ENCODE measurements around the gene MGAT4A.

MGAT4A gene

GRCh38 chr2:98739020-98739419 lies 8.1 kb upstream of the MGAT4A start:
- Histone ChIP-seq H3K36me3 (replicated peaks) (no peaks in the 10 kb centered on the region), H3K27me3 (replicated peaks) (no peaks in the 10 kb centered on the region), H3K27ac (no peak overlapping the region), H3K4me3 (ENCODE audit: low read depth, low read length) (no peak overlapping the region)
- in situ Hi-C loops (cut with HindIII; ENCODE audit: low pct_ligation_motif_present, low sequenced_read_pairs) = no loop called here
- no peak for TF ChIP-seq CTCF (IDR thresholded peaks at IDR 0.05; ENCODE audit: low read depth, low read length, missing control alignments)
- no peak for DNase-seq

GRCh38 chr2:98738304-98738703 lies 7.4 kb upstream of the MGAT4A start:
- in situ Hi-C loops (cut with HindIII; ENCODE audit: low pct_ligation_motif_present, low sequenced_read_pairs) = no loop called here
- Histone ChIP-seq H3K27me3 (replicated peaks) (no peaks in the 10 kb centered on the region), H3K27ac (no peak overlapping the region), H3K4me3 (ENCODE audit: low read depth, low read length) (no peak overlapping the region), H3K36me3 (replicated peaks) (no peaks in the 10 kb centered on the region)
- no peak for TF ChIP-seq CTCF (IDR thresholded peaks at IDR 0.05; ENCODE audit: low read depth, low read length, missing control alignments)
- no peak for DNase-seq

GRCh38 chr2:98737848-98738247 lies 6.9 kb upstream of the MGAT4A start:
- no peak for DNase-seq
- no peak for TF ChIP-seq CTCF (IDR thresholded peaks at IDR 0.05; ENCODE audit: low read depth, low read length, missing control alignments)
- Histone ChIP-seq H3K4me3 (ENCODE audit: low read depth, low read length) (no peak overlapping the region), H3K36me3 (replicated peaks) (no peaks in the 10 kb centered on the region), H3K27ac (no peak overlapping the region), H3K27me3 (replicated peaks) (peaks cover under 1% of the 10 kb centered on the region)
- in situ Hi-C loops (cut with HindIII; ENCODE audit: low pct_ligation_motif_present, low sequenced_read_pairs) = no loop called here

GRCh38 chr2:98736464-98736889 lies 5.5 kb upstream of the MGAT4A start:
- no peak for DNase-seq
- no peaks in the 10 kb centered on the region for H3K36me3 ChIP-seq (replicated peaks)
- H3K27ac ChIP-seq = no peak overlapping the region
- no peak overlapping the region for H3K4me3 ChIP-seq (ENCODE audit: low read depth, low read length)
- peaks cover 3% of the 10 kb centered on the region for H3K27me3 ChIP-seq (replicated peaks)
- in situ Hi-C loops (cut with HindIII; ENCODE audit: low pct_ligation_motif_present, low sequenced_read_pairs) = no loop called here
- no peak for TF ChIP-seq CTCF (IDR thresholded peaks at IDR 0.05; ENCODE audit: low read depth, low read length, missing control alignments)

GRCh38 chr2:98734823-98735260 lies 3.9 kb upstream of the MGAT4A start:
- H3K27ac ChIP-seq = no peak overlapping the region
- no peak for TF ChIP-seq CTCF (IDR thresholded peaks at IDR 0.05; ENCODE audit: low read depth, low read length, missing control alignments)
- no peaks in the 10 kb centered on the region for H3K36me3 ChIP-seq (replicated peaks)
- peaks cover 9% of the 10 kb centered on the region for H3K27me3 ChIP-seq (replicated peaks)
- DNase-seq = no peak
- in situ Hi-C loops (cut with HindIII; ENCODE audit: low pct_ligation_motif_present, low sequenced_read_pairs) = no loop called here
- no peak overlapping the region for H3K4me3 ChIP-seq (ENCODE audit: low read depth, low read length)

GRCh38 chr2:98734162-98734561 lies 3.2 kb upstream of the MGAT4A start:
- H3K27ac ChIP-seq = no peak overlapping the region
- in situ Hi-C loops (cut with HindIII; ENCODE audit: low pct_ligation_motif_present, low sequenced_read_pairs) = no loop called here
- H3K36me3 ChIP-seq (replicated peaks) = no peaks in the 10 kb centered on the region
- no peak overlapping the region for H3K4me3 ChIP-seq (ENCODE audit: low read depth, low read length)
- TF ChIP-seq CTCF (IDR thresholded peaks at IDR 0.05; ENCODE audit: low read depth, low read length, missing control alignments) = no peak
- peaks cover 14% of the 10 kb centered on the region for H3K27me3 ChIP-seq (replicated peaks)
- no peak for DNase-seq
